Measurements from ENCODE around the gene UPK3BL2. TPM values are rescaled to one million over a fixed set of nuclear protein-coding genes. Genes with fewer than 3 reads are reported as not detected.
"Not testable (repeated sequence)": the region's sequence is repeated elsewhere in the genome, so short reads cannot be mapped to it uniquely, and the experiment has no call there.

UPK3BL2 gene
- 19.8 and 49.4 TPM in 2 replicates for total RNA-seq (2014; rRNA removed; shearing (Covaris generic); ENCODE audit: low replicate concordance)

DNA sequence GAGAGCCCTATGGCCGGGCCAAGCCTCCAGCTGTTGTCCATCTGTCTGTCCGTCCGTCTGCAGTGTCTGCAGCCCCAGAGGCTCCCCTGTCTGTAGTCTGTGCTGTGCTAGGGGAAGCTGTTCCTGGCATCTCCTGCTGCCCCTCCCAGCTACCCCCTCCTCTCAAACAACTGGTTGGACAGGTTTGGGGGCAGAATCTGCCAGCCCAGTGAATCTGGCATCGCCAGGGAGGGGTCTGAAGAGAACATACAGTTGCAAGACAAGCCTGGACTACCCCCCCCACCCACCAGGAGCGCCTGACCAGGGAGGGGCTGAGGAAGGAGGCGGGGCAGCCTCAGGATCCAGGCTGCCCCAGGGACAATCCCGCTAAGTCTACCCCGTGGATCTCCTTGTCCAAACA lies at the start of gene UPK3BL2:
UPK3BL2 (minus strand) TSS at position 101 of the 400 bp plus-strand sequence; CDS start at position 41, 60 bp downstream.
- H3K36me3 ChIP-seq (ENCODE audit: insufficient read depth, low read length); H3K79me2 ChIP-seq (ENCODE audit: low read length); H3K27ac ChIP-seq (ENCODE audit: low read length); H3K9ac ChIP-seq (ENCODE audit: low read length); H3K9me3 ChIP-seq (ENCODE audit: low read length); H3K4me2 ChIP-seq (ENCODE audit: low read depth, low read length, poor library complexity, severe bottlenecking); H3K4me1 ChIP-seq (ENCODE audit: low read length); H3K9me2 ChIP-seq (replicated peaks; ENCODE audit: insufficient read depth, low read length); H2AFZ ChIP-seq (ENCODE audit: low read length); H3K4me3 ChIP-seq (ENCODE audit: low read length); H4K20me1 ChIP-seq (ENCODE audit: insufficient read depth, low read depth, low read length); DNase-seq; H3K27me3 ChIP-seq (ENCODE audit: low read length): not testable (repeated sequence)

- not testable (repeated sequence) for H3K36me3 ChIP-seq (ENCODE audit: insufficient read depth, low read length); H3K9me3 ChIP-seq (ENCODE audit: low read length); H3K4me1 ChIP-seq (ENCODE audit: low read length); H3K27ac ChIP-seq (ENCODE audit: low read length); H3K9me2 ChIP-seq (replicated peaks; ENCODE audit: insufficient read depth, low read length); H3K4me3 ChIP-seq (ENCODE audit: low read length); DNase-seq; H3K4me2 ChIP-seq (ENCODE audit: low read depth, low read length, poor library complexity, severe bottlenecking); H4K20me1 ChIP-seq (ENCODE audit: insufficient read depth, low read depth, low read length); H3K79me2 ChIP-seq (ENCODE audit: low read length); H2AFZ ChIP-seq (ENCODE audit: low read length); H3K27me3 ChIP-seq (ENCODE audit: low read length); H3K9ac ChIP-seq (ENCODE audit: low read length)
Measured at GRCh38 chr7:102592477-102593019, 49.1 kb upstream of the UPK3BL2 start.

GRCh38 chr7:102589857-102590256 lies 46.4 kb upstream of the UPK3BL2 start:
- not testable (repeated sequence) for H2AFZ ChIP-seq (ENCODE audit: low read length); H3K79me2 ChIP-seq (ENCODE audit: low read length)

DNA sequence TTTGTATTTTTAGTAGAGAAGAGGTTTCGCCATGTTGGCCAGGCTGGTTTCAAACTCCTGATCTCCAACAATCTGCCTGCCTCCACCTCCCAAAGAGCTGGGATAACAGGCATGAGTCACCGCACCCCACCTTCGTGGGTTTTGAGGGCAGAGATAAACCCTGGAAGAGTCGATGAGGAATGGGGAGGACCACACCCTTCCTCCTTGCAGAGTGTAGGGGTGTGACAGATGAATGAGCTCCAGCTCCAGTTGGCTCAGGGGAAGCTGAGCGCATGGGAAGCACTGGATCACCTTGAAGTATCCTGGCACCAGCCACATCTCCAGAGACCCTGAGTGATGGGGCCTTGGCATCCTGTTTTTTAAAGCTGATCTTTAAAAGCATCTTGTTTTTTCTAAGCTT lies 40.0 kb upstream of the UPK3BL2 start:
- not testable (repeated sequence) for H3K27ac ChIP-seq (ENCODE audit: low read length); H4K20me1 ChIP-seq (ENCODE audit: insufficient read depth, low read depth, low read length); H3K27me3 ChIP-seq (ENCODE audit: low read length); H3K9me3 ChIP-seq (ENCODE audit: low read length); DNase-seq; H3K4me3 ChIP-seq (ENCODE audit: low read length); H3K79me2 ChIP-seq (ENCODE audit: low read length); H3K9me2 ChIP-seq (replicated peaks; ENCODE audit: insufficient read depth, low read length); H2AFZ ChIP-seq (ENCODE audit: low read length); H3K9ac ChIP-seq (ENCODE audit: low read length); H3K36me3 ChIP-seq (ENCODE audit: insufficient read depth, low read length); H3K4me1 ChIP-seq (ENCODE audit: low read length); H3K4me2 ChIP-seq (ENCODE audit: low read depth, low read length, poor library complexity, severe bottlenecking)

More at GRCh38 chr7:102589857-102590256, 46.4 kb upstream of the UPK3BL2 start:
- H3K27ac ChIP-seq (ENCODE audit: low read length); H3K9me2 ChIP-seq (replicated peaks; ENCODE audit: insufficient read depth, low read length); H3K4me3 ChIP-seq (ENCODE audit: low read length); H3K9me3 ChIP-seq (ENCODE audit: low read length); H3K27me3 ChIP-seq (ENCODE audit: low read length); H3K4me1 ChIP-seq (ENCODE audit: low read length); DNase-seq; H3K9ac ChIP-seq (ENCODE audit: low read length); H3K36me3 ChIP-seq (ENCODE audit: insufficient read depth, low read length); H3K4me2 ChIP-seq (ENCODE audit: low read depth, low read length, poor library complexity, severe bottlenecking); H4K20me1 ChIP-seq (ENCODE audit: insufficient read depth, low read depth, low read length): not testable (repeated sequence)

- not testable (repeated sequence) for H3K4me2 ChIP-seq (ENCODE audit: low read depth, low read length, poor library complexity, severe bottlenecking); H2AFZ ChIP-seq (ENCODE audit: low read length); H3K4me1 ChIP-seq (ENCODE audit: low read length); H3K4me3 ChIP-seq (ENCODE audit: low read length); H3K36me3 ChIP-seq (ENCODE audit: insufficient read depth, low read length); H3K27me3 ChIP-seq (ENCODE audit: low read length); H3K9me3 ChIP-seq (ENCODE audit: low read length); H3K9ac ChIP-seq (ENCODE audit: low read length); DNase-seq; H4K20me1 ChIP-seq (ENCODE audit: insufficient read depth, low read depth, low read length); H3K27ac ChIP-seq (ENCODE audit: low read length); H3K79me2 ChIP-seq (ENCODE audit: low read length); H3K9me2 ChIP-seq (replicated peaks; ENCODE audit: insufficient read depth, low read length)
Measured at GRCh38 chr7:102581722-102582121, 38.2 kb upstream of the UPK3BL2 start.

DNA sequence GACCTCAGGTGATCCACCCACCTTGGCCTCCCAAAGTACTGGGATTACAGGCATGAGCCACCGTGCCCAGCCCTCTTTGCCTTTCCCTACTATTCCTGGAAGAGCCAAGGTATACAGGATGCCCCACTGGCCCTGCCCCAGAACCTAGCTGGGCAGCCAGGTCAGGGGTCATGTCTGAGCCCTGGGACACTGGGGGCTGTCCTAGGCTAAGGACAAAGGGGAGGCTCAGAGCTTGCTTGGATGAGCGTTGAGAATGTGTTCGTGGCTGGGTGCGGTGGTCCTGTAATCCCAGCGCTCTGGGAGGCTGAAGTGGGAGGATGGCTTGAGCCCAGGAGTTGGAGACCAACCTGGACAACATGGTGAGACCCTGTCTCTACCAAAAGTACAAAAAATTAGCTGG lies 35.0 kb upstream of the UPK3BL2 start:
- DNase-seq; H3K27ac ChIP-seq (ENCODE audit: low read length); H3K79me2 ChIP-seq (ENCODE audit: low read length); H3K36me3 ChIP-seq (ENCODE audit: insufficient read depth, low read length); H2AFZ ChIP-seq (ENCODE audit: low read length); H4K20me1 ChIP-seq (ENCODE audit: insufficient read depth, low read depth, low read length); H3K4me2 ChIP-seq (ENCODE audit: low read depth, low read length, poor library complexity, severe bottlenecking); H3K9me2 ChIP-seq (replicated peaks; ENCODE audit: insufficient read depth, low read length); H3K4me1 ChIP-seq (ENCODE audit: low read length); H3K27me3 ChIP-seq (ENCODE audit: low read length); H3K4me3 ChIP-seq (ENCODE audit: low read length); H3K9ac ChIP-seq (ENCODE audit: low read length); H3K9me3 ChIP-seq (ENCODE audit: low read length): not testable (repeated sequence)

GRCh38 chr7:102577315-102578240 lies 34.1 kb upstream of the UPK3BL2 start:
- not testable (repeated sequence) for H4K20me1 ChIP-seq (ENCODE audit: insufficient read depth, low read depth, low read length); H3K27me3 ChIP-seq (ENCODE audit: low read length); H3K9me2 ChIP-seq (replicated peaks; ENCODE audit: insufficient read depth, low read length); H3K4me3 ChIP-seq (ENCODE audit: low read length); H3K79me2 ChIP-seq (ENCODE audit: low read length); DNase-seq; H3K4me2 ChIP-seq (ENCODE audit: low read depth, low read length, poor library complexity, severe bottlenecking); H3K27ac ChIP-seq (ENCODE audit: low read length); H2AFZ ChIP-seq (ENCODE audit: low read length); H3K9ac ChIP-seq (ENCODE audit: low read length); H3K36me3 ChIP-seq (ENCODE audit: insufficient read depth, low read length); H3K9me3 ChIP-seq (ENCODE audit: low read length); H3K4me1 ChIP-seq (ENCODE audit: low read length)

DNA sequence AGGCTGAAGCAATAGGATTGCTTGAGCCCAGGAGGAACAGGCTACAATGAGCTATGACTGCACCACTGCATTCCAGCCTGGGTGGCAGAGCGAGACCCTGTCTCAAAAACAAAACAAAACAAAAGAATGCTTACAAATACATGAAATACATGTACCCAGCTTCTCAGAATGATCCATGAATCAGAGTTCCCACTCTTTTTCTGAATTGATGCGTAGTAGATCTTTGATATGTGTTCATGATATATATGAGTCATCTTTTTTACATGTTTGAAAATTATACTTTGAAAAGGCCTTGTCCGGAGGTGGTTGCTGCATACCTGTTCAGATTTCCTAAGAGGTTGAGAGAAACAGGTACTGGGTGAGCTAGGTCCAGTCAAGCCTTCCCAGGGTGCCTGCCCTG lies 32.9 kb upstream of the UPK3BL2 start:
- H3K4me2 ChIP-seq (ENCODE audit: low read depth, low read length, poor library complexity, severe bottlenecking); H3K9ac ChIP-seq (ENCODE audit: low read length); H3K36me3 ChIP-seq (ENCODE audit: insufficient read depth, low read length); H3K79me2 ChIP-seq (ENCODE audit: low read length); DNase-seq; H3K27me3 ChIP-seq (ENCODE audit: low read length); H3K4me3 ChIP-seq (ENCODE audit: low read length); H3K4me1 ChIP-seq (ENCODE audit: low read length); H3K9me3 ChIP-seq (ENCODE audit: low read length); H4K20me1 ChIP-seq (ENCODE audit: insufficient read depth, low read depth, low read length); H2AFZ ChIP-seq (ENCODE audit: low read length); H3K9me2 ChIP-seq (replicated peaks; ENCODE audit: insufficient read depth, low read length); H3K27ac ChIP-seq (ENCODE audit: low read length): not testable (repeated sequence)

Measured in Karpas-422 (cell line).